ENCODE measurements around the gene RAB10. TPM values are rescaled to one million over a fixed set of nuclear protein-coding genes. Genes with fewer than 3 reads are reported as not detected.

The RAB10 gene
- total and polyA plus RNA-seq, 9 of the 15 experiments (the other 6 are each of a cell fraction or from before 2014, with no cell fraction given) = 25.1 to 214 (median 157) TPM

- H3K4me3 ChIP-seq = no peak overlapping the region
- FAIRE-seq (peak; percentile 84), DNase-seq (ENCODE audit: extremely low read depth in 1 of 4, low spot score in 3 of 4) (peak; percentile 54 to 83 (median 64)), ATAC-seq (peak; percentile 86)
- no peak overlapping the region for H3K27ac ChIP-seq (ENCODE audit: extremely low read depth, low read depth, low read length)
- intact Hi-C loops (cut with micrococcal nuclease) = loop anchor here (1.0 to 2.0 kb wide), 6 partner anchors 57 to 538 kb away; no protein-coding TSS in a partner anchor
- WGBS (ENCODE audit: insufficient coverage, low coverage, missing lambda C conversion rate) = 7% methylated on average over 9 of the region's 11 CpGs
- ChIA-PET POLR2A (interaction anchor here (0.7 kb wide), 1 partner anchor 190 kb away, joined by 4 read pairs; no protein-coding TSS in a partner anchor), CTCF (ENCODE audit: low intra/inter-chr PET ratio) (interaction anchor here (0.6 to 3.6 kb wide), 9 partner anchors 57 to 883 kb away, joined by 3 to 50 read pairs (median 4); no protein-coding TSS in a partner anchor)
- peak overlapping the region; percentile 48 for H2AFZ ChIP-seq (ENCODE audit: low read depth, low read length)
- in situ Hi-C loops (cut with MboI) = loop anchor here (5.0 kb wide), 2 partner anchors 153 to 293 kb away; no protein-coding TSS in a partner anchor
- H3K9ac ChIP-seq (ENCODE audit: insufficient read depth in 1 of 2, low read depth in 2 of 2, low read length in 2 of 2) = no peak overlapping the region
- H3K4me2 ChIP-seq (ENCODE audit: insufficient read depth, low read length) = no peak overlapping the region
- no peaks in the 10 kb centered on the region for H4K20me1 ChIP-seq (replicated peaks; ENCODE audit: control insufficient read depth, insufficient read depth, low read length)
- H3K36me3 ChIP-seq (ENCODE audit: control insufficient read depth, insufficient read depth, low read length) = no peaks in the 10 kb centered on the region
- peaks cover 5 to 15% of the 10 kb centered on the region in 2 experiments; a peak in 3 of 5 replicates for H3K4me1 ChIP-seq (replicated peaks in 1 of 2; ENCODE audit: control insufficient read depth in 2 of 2, insufficient read depth in 2 of 2, low read length in 2 of 2)
- H3K9me1 ChIP-seq (ENCODE audit: control insufficient read depth, insufficient read depth, low read length) = no peaks in the 10 kb centered on the region
- H3K79me2 ChIP-seq (ENCODE audit: control insufficient read depth, insufficient read depth, low read length) = no peaks in the 10 kb centered on the region
- peaks cover 11 to 13% of the 10 kb centered on the region in 2 experiments; a peak in 4 of 5 replicates for H3K27me3 ChIP-seq (ENCODE audit: control insufficient read depth in 2 of 2, insufficient read depth in 2 of 2, low read length in 2 of 2)
- BruUV-seq (replicated peaks) = no TSS peak
- H3K9me3 ChIP-seq (replicated peaks; ENCODE audit: control insufficient read depth, insufficient read depth, low read depth, low read length) = no peaks in the 10 kb centered on the region
- TF ChIP-seq MIER1 (IDR thresholded peaks at IDR 0.05; ENCODE audit: low read depth) (no peak), DEAF1 (CRISPR knock-in tag; IDR thresholded peaks at IDR 0.05) (peak; percentile 89), MAFK (IDR thresholded peaks at IDR 0.05; ENCODE audit: low read length) (no peak), ILK (tag; IDR thresholded peaks at IDR 0.05; ENCODE audit: borderline replicate concordance, low read depth) (no peak), RAD21 (CRISPR knock-in tag; conservative IDR thresholded peaks at IDR 0.05 in 1 of 2, IDR thresholded peaks at IDR 0.05 in 1 of 2) (peak; percentile 93 to 95), TARDBP (IDR thresholded peaks at IDR 0.05) (no peak), RB1 (IDR thresholded peaks at IDR 0.05; ENCODE audit: low read depth) (0 out of 2 replicates have a peak, but pooled peaks have one; percentile 24), CBX2 (IDR thresholded peaks at IDR 0.05; ENCODE audit: insufficient read depth, low read length, poor library complexity, severe bottlenecking) (no peak), CREB1 (IDR thresholded peaks at IDR 0.05) (no peak), CREB1 (CRISPR knock-in tag; IDR thresholded peaks at IDR 0.05) (no peak), SMARCE1 (IDR thresholded peaks at IDR 0.05) (no peak), HDAC6 (IDR thresholded peaks at IDR 0.05; ENCODE audit: low read depth, low read length) (no peak), PML (IDR thresholded peaks at IDR 0.05; ENCODE audit: low read length) (0 out of 2 replicates have a peak, but pooled peaks have one; percentile 37), ATF7 (IDR thresholded peaks at IDR 0.05) (0 out of 2 replicates have a peak, but pooled peaks have one; percentile 12), NR2C2 (CRISPR knock-in tag; IDR thresholded peaks at IDR 0.05) (no peak), NR2C2 (tag; IDR thresholded peaks at IDR 0.05) (peak; percentile 47; the same call in 1 of the 2 replicates), ATF1 (CRISPR knock-in tag; IDR thresholded peaks at IDR 0.05) (no peak), ATF1 (tag; IDR thresholded peaks at IDR 0.05) (no peak)
These were observed 111.2 kb downstream of the RAB10 start for GRCh38 chr2:26144953-26145680.
